NCI-H2107 (cell line): ENCODE data around the gene TLK1.
A peak's percentile ranks its signal among the peaks of the same experiment; 100 is the strongest.
"Not testable (repeated sequence)": the region's sequence is repeated elsewhere in the genome, so short reads cannot be mapped to it uniquely, and the experiment has no call there.

Source experiments
- DNase-seq: peaks from one replicate; lab custom pipeline; 2025; lab: John Stamatoyannopoulos, UW

The TLK1 gene

GRCh38 chr2:171169839-171170238 is 9.1 kb upstream of the TLK1 start:
- DNase-seq = no peak

- DNase-seq = no peak
Observed at GRCh38 chr2:171169333-171169732, 8.6 kb upstream of the TLK1 start.

- DNase-seq = no peak
Observed at GRCh38 chr2:171167352-171167997, 6.8 kb upstream of the TLK1 start.

- no peak for DNase-seq
Observed at GRCh38 chr2:171166328-171166983, 5.8 kb upstream of the TLK1 start.

- DNase-seq = no peak
Observed at GRCh38 chr2:171165967-171166327, 5.3 kb upstream of the TLK1 start.

- no peak for DNase-seq
Observed at GRCh38 chr2:171163261-171163660, 2.6 kb upstream of the TLK1 start.

GRCh38 chr2:171162522-171163197 is 2.0 kb upstream of the TLK1 start:
- DNase-seq = not testable (repeated sequence)

GRCh38 chr2:171160956-171161740 is 455 bp upstream of the TLK1 start:
- peak; percentile 63 for DNase-seq

GRCh38 chr2:171159372-171160118 is 1.1 kb downstream of the TLK1 start:
- no peak for DNase-seq

GRCh38 chr2:171158790-171159371 is 1.8 kb downstream of the TLK1 start:
- DNase-seq = no peak

GRCh38 chr2:171158036-171158789 is 2.5 kb downstream of the TLK1 start:
- DNase-seq = no peak

GRCh38 chr2:171157109-171157500 is 3.6 kb downstream of the TLK1 start:
- no peak for DNase-seq

GRCh38 chr2:171154348-171154747 is 6.3 kb downstream of the TLK1 start:
- DNase-seq = no peak

GRCh38 chr2:171150694-171151285 is 9.9 kb downstream of the TLK1 start:
- no peak for DNase-seq

GRCh38 chr2:171149986-171150693 is 10.6 kb downstream of the TLK1 start:
- no peak for DNase-seq

- DNase-seq = no peak
Observed at GRCh38 chr2:171149171-171149938, 11.3 kb downstream of the TLK1 start.

- no peak for DNase-seq
Observed at GRCh38 chr2:171147081-171147480, 13.6 kb downstream of the TLK1 start.

- no peak for DNase-seq
Observed at GRCh38 chr2:171146633-171147032, 14.1 kb downstream of the TLK1 start.

- no peak for DNase-seq
Observed at GRCh38 chr2:171146071-171146470, 14.6 kb downstream of the TLK1 start.
